ENCODE data around the gene RBM20. TPM values are rescaled to one million over a fixed set of nuclear protein-coding genes. Genes with fewer than 3 reads are reported as not detected.

The RBM20 gene
- polyA plus RNA-seq, 3 donors: not detected

- Mint-ChIP-seq H3K27me3 (ENCODE audit: low read depth in 3 of 3) (peaks cover 17 to 38% (median 25%) of the 10 kb centered on the region in 3 donors), H3K9me3 (no peaks in the 10 kb centered on the region), H3K4me3 (no peak overlapping the region), H3K4me1 (peaks cover 17% of the 10 kb centered on the region), H3K36me3 (no peaks in the 10 kb centered on the region), H3K27ac (no peak overlapping the region)
- Histone ChIP-seq H4K20me1 (ENCODE audit: insufficient read depth, low read length) (no peaks in the 10 kb centered on the region), H3K36me3 (replicated peaks in 1 of 2; ENCODE audit: control insufficient read depth in 1 of 2, insufficient read depth in 2 of 2, low read length in 2 of 2) (no peaks in the 10 kb centered on the region), H2AFZ (ENCODE audit: insufficient read depth, low read depth, low read length, poor library complexity, severe bottlenecking) (no peak overlapping the region), H3K27ac (ENCODE audit: low read depth in 1 of 2, low read length in 2 of 2) (no peak overlapping the region), H3K9ac (ENCODE audit: insufficient read depth, low read length, poor library complexity, severe bottlenecking) (no peak overlapping the region), H3K27me3 (ENCODE audit: control insufficient read depth in 2 of 2, insufficient read depth in 2 of 2, low read length in 2 of 2) (peaks cover 2 to 5% of the 10 kb centered on the region in 2 donors), H3K4me2 (replicated peaks; ENCODE audit: extremely low read depth, low read length, poor library complexity, severe bottlenecking) (no peak overlapping the region), H3K9me3 (replicated peaks in 1 of 2; ENCODE audit: control insufficient read depth in 1 of 2, insufficient read depth in 1 of 2, low read length in 2 of 2) (no peaks in the 10 kb centered on the region), H3K4me1 (ENCODE audit: control insufficient read depth in 1 of 2, insufficient read depth in 2 of 2, low read length in 2 of 2) (no peaks in the 10 kb centered on the region), H3K79me2 (ENCODE audit: insufficient read depth, low read length) (no peaks in the 10 kb centered on the region), H3K4me3 (replicated peaks in 1 of 3; ENCODE audit: low read depth in 2 of 3, low read length in 3 of 3) (no peak overlapping the region)
- TF ChIP-seq CTCF (IDR thresholded peaks at IDR 0.05): no peak
- intact Hi-C loops (cut with micrococcal nuclease): no loop called here
- 90% methylated on average over 3 of the region's 11 CpGs for WGBS (ENCODE audit: insufficient coverage)
- no peak for DNase-seq
Observed at GRCh38 chr10:110730345-110731050, 86.4 kb downstream of the RBM20 start.

- no peak for DNase-seq
- H3K4me2 ChIP-seq (replicated peaks; ENCODE audit: extremely low read depth, low read length, poor library complexity, severe bottlenecking): no peak overlapping the region
- peaks cover 18 to 38% (median 25%) of the 10 kb centered on the region in 3 donors for H3K27me3 Mint-ChIP-seq (ENCODE audit: low read depth in 3 of 3)
Observed at GRCh38 chr10:110733218-110733952, 89.2 kb downstream of the RBM20 start.

More at GRCh38 chr10:110733218-110733952, 89.2 kb downstream of the RBM20 start:
- WGBS (ENCODE audit: insufficient coverage): 67% methylated on average over 10 of the region's 16 CpGs
- no peaks in the 10 kb centered on the region for H3K36me3 ChIP-seq (replicated peaks in 1 of 2; ENCODE audit: control insufficient read depth in 1 of 2, insufficient read depth in 2 of 2, low read length in 2 of 2)
- no peaks in the 10 kb centered on the region for H4K20me1 ChIP-seq (ENCODE audit: insufficient read depth, low read length)
- no peaks in the 10 kb centered on the region for H3K36me3 Mint-ChIP-seq
- no peak for TF ChIP-seq CTCF (IDR thresholded peaks at IDR 0.05)
- intact Hi-C loops (cut with micrococcal nuclease): no loop called here
- no peaks in the 10 kb centered on the region for H3K9me3 ChIP-seq (replicated peaks in 1 of 2; ENCODE audit: control insufficient read depth in 1 of 2, insufficient read depth in 1 of 2, low read length in 2 of 2)
- peaks cover 2 to 5% of the 10 kb centered on the region in 2 donors for H3K27me3 ChIP-seq (ENCODE audit: control insufficient read depth in 2 of 2, insufficient read depth in 2 of 2, low read length in 2 of 2)
- no peaks in the 10 kb centered on the region for H3K4me1 ChIP-seq (ENCODE audit: control insufficient read depth in 1 of 2, insufficient read depth in 2 of 2, low read length in 2 of 2)
- H3K4me3 ChIP-seq (replicated peaks in 1 of 3; ENCODE audit: low read depth in 2 of 3, low read length in 3 of 3): no peak overlapping the region
- no peaks in the 10 kb centered on the region for H3K9me3 Mint-ChIP-seq
- no peak overlapping the region for H3K9ac ChIP-seq (ENCODE audit: insufficient read depth, low read length, poor library complexity, severe bottlenecking)
- no peak overlapping the region for H3K27ac Mint-ChIP-seq
- H3K4me1 Mint-ChIP-seq: peaks cover 19% of the 10 kb centered on the region
- H3K4me3 Mint-ChIP-seq: peak overlapping the region in 1 of 2 donors; percentile 51
- no peak overlapping the region for H3K27ac ChIP-seq (ENCODE audit: low read depth in 1 of 2, low read length in 2 of 2)
- no peaks in the 10 kb centered on the region for H3K79me2 ChIP-seq (ENCODE audit: insufficient read depth, low read length)
- H2AFZ ChIP-seq (ENCODE audit: insufficient read depth, low read depth, low read length, poor library complexity, severe bottlenecking): no peak overlapping the region

All from CD14-positive monocyte (primary cell).